ENCODE measurements around the gene HDGFL3.

HDGFL3 gene

GRCh38 chr15:83127547-83128150 lies 80.0 kb downstream of the HDGFL3 start:
- DNase-seq (ENCODE audit: low read depth in 2 of 2), result no peak

- no peak for DNase-seq (ENCODE audit: low read depth in 2 of 2)
These were observed 84.1 kb downstream of the HDGFL3 start for GRCh38 chr15:83123529-83123928.

- no peak for DNase-seq (ENCODE audit: low read depth in 2 of 2)
These were observed 87.5 kb downstream of the HDGFL3 start for GRCh38 chr15:83119968-83120581.

- DNase-seq (ENCODE audit: low read depth in 2 of 2), result no peak
These were observed 88.7 kb downstream of the HDGFL3 start for GRCh38 chr15:83118968-83119367.

- DNase-seq (ENCODE audit: low read depth in 2 of 2), result no peak
These were observed 89.3 kb downstream of the HDGFL3 start for GRCh38 chr15:83118291-83118827.

GRCh38 chr15:83115831-83116565 lies 91.6 kb downstream of the HDGFL3 start:
- no peak for DNase-seq (ENCODE audit: low read depth in 2 of 2)

GRCh38 chr15:83115410-83115809 lies 92.2 kb downstream of the HDGFL3 start:
- no peak for DNase-seq (ENCODE audit: low read depth in 2 of 2)

- no peak for DNase-seq (ENCODE audit: low read depth in 2 of 2)
These were observed 92.8 kb downstream of the HDGFL3 start for GRCh38 chr15:83114856-83115255.

GRCh38 chr15:83113881-83114674 lies 93.5 kb downstream of the HDGFL3 start:
- no peak for DNase-seq (ENCODE audit: low read depth in 2 of 2)

GRCh38 chr15:83112956-83113299 lies 94.7 kb downstream of the HDGFL3 start:
- DNase-seq (ENCODE audit: low read depth in 2 of 2), result no peak

GRCh38 chr15:83112233-83112955 lies 95.2 kb downstream of the HDGFL3 start:
- DNase-seq (ENCODE audit: low read depth in 2 of 2), result no peak

GRCh38 chr15:83111149-83111548 lies 96.5 kb downstream of the HDGFL3 start:
- no peak for DNase-seq (ENCODE audit: low read depth in 2 of 2)

GRCh38 chr15:83110381-83110780 lies 97.2 kb downstream of the HDGFL3 start:
- no peak for DNase-seq (ENCODE audit: low read depth in 2 of 2)

- no peak for DNase-seq (ENCODE audit: low read depth in 2 of 2)
These were observed 98.1 kb downstream of the HDGFL3 start for GRCh38 chr15:83109532-83109931.

GRCh38 chr15:83108266-83109219 lies 99.1 kb downstream of the HDGFL3 start:
- DNase-seq (ENCODE audit: low read depth in 2 of 2), result no peak

GRCh38 chr15:83107841-83108181 lies 99.8 kb downstream of the HDGFL3 start:
- DNase-seq (ENCODE audit: low read depth in 2 of 2), result no peak

- DNase-seq (ENCODE audit: low read depth in 2 of 2), result no peak
These were observed 100.4 kb downstream of the HDGFL3 start, which contains the start of gene TM6SF1 for GRCh38 chr15:83106994-83107840. Gene TM6SF1 (plus strand): TSS chr15:83107645. CDS start chr15:83107681, 36 bp downstream.

GRCh38 chr15:83105440-83105839 lies 102.2 kb downstream of the HDGFL3 start:
- DNase-seq (ENCODE audit: low read depth in 2 of 2), result no peak

GRCh38 chr15:83104141-83104540 lies 103.5 kb downstream of the HDGFL3 start:
- no peak for DNase-seq (ENCODE audit: low read depth in 2 of 2)

Measured in activated CD4-positive, alpha-beta T cell treated with anti-CD3 and anti-CD28 coated beads for 24 hours (primary cell).